D721Med (cell line): ENCODE results near the gene SBF2.

Source experiments
- DNase-seq: peaks from one replicate; pipeline ENCODE4 v3.0.0; 2011; ENCODE audit warnings: low spot score; ENCODE audit not compliant: insufficient read length
- FAIRE-seq: peaks from 2 replicates; lab custom pipeline; 2011; peaks lifted over from hg19 to GRCh38; lab: Jason Lieb, UNC
- TF ChIP-seq, protein P1 (sequence below): IDR thresholded peaks from 2 replicates; pipeline ENCODE4 v1.5.1; 2012; ENCODE audit warnings: mild to moderate bottlenecking, control low read depth; ENCODE audit not compliant: insufficient read depth; ENCODE audit errors: missing control alignments

Gene SBF2

DNA sequence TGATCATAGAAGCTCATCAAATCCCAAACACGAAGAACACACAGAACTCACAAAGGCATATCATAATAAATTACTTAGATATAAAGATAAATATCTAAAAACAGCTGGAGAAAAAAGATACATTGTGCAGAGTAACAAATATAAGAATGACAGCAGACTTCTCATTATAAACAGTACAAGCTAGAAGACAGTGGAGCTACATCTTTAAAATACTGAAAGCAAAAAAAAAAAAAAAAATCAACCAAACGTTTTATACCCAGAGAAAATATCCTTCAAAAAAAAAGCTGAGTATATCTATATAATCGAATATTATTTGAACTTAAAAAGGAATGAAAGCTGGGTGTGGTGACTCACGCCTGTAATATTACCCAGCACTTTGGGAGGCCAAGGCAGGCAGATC, 90.0 kb downstream of the SBF2 start:
- no peak for FAIRE-seq
- DNase-seq = no peak
- TF ChIP-seq, protein P1, sequence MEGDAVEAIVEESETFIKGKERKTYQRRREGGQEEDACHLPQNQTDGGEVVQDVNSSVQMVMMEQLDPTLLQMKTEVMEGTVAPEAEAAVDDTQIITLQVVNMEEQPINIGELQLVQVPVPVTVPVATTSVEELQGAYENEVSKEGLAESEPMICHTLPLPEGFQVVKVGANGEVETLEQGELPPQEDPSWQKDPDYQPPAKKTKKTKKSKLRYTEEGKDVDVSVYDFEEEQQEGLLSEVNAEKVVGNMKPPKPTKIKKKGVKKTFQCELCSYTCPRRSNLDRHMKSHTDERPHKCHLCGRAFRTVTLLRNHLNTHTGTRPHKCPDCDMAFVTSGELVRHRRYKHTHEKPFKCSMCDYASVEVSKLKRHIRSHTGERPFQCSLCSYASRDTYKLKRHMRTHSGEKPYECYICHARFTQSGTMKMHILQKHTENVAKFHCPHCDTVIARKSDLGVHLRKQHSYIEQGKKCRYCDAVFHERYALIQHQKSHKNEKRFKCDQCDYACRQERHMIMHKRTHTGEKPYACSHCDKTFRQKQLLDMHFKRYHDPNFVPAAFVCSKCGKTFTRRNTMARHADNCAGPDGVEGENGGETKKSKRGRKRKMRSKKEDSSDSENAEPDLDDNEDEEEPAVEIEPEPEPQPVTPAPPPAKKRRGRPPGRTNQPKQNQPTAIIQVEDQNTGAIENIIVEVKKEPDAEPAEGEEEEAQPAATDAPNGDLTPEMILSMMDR = no peak

DNA sequence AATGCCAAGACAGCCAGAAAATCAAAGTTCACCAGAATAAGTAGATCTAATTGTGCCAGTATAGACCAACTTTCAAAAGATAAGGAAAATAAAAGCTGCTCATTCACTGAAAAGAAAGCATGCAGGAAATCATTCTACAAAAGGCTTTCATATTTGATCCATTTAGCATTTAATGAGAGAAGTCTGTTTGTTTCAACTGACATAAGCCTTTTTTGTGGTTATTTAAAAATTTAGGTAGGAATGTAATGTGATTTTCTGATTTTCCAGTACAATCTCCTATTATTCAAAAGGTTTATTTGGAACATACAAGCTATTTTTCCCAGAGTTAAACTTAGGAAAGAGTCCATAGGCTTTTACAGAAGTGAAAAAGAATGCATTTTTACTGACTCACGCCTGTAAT, 92.7 kb downstream of the SBF2 start:
- TF ChIP-seq, protein P1 = no peak
- no peak for DNase-seq
- FAIRE-seq = no peak

DNA sequence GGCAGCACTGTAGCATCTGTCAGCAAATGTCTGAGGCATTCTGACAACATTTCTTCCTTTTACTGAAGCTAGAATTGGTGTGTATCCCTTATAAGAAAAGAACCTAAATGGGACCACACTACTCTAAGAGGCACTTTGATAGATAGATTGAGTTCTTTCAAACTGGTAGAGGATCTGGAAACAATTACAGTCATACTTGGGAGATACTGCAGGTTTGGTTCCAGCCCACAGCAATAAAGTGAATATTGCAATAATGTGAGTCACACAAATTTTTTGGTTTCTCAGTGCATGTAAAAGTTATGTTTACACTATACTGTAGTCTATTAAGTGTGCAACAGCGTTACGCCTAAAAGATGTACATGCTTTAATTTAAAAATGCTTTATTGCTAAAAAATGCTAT, 96.9 kb downstream of the SBF2 start:
- TF ChIP-seq, protein P1 = no peak
- no peak for FAIRE-seq
- no peak for DNase-seq

DNA sequence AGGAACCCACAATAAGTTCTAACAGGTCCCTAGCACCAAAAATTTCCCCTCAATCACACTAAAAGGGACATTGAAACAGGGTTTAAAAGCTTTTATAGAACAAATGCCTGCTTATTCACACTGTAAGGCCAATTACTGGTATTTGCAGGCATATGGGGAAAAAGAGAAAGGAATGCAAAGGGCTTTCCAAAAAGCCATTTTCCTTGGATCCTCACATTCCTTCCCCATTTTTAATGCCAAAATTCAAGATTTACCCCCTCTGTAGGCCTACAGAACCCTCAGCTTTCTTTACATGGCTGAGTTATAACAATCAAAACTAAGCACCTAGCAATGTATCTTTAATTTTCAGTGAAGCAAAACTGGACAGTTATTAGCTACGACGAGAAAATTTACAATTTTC, 102.0 kb downstream of the SBF2 start:
- TF ChIP-seq, protein P1 = no peak
- no peak for FAIRE-seq

DNA sequence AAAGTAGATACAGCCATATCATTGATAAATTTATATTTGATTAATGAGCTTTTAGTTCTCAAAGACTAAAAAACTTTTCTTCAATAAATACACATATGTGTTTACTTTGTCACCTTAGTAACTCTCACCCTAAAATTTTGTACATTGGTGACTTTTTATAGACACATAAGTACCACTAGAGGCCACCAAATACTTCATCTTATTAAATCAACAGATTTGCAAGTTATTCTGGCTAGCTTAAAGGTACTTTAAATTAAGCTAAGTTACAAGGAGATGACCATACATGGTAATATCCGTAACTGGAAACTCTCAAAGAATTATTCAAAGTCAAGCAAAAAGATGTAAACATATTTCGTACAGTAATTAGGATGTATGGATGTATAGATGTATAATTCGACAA, 112.2 kb downstream of the SBF2 start:
- FAIRE-seq (no peak), DNase-seq (no peak)

More for the DNA sequence above, 102.0 kb downstream of the SBF2 start:
- DNase-seq = no peak

DNA sequence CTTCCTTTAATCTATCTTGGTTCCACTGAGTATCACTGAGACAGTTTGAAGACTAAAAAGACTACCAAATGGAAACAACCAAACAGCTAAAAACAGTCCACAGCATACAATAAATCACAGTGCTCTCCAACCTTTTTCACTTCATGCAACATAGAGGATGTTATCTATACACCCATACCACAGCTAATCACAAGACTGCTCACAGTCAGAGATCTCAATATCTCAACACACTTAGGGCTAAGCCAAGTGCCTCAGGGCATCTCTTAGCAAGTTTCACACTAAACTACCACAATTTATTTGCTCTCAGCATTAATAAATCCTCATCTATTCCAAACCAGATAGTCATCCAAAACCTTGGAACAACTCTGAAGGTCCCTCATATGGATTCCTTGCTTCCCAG, 129.4 kb downstream of the SBF2 start:
- no peak for DNase-seq
- no peak for FAIRE-seq
- TF ChIP-seq, protein P1 = no peak

More for the DNA sequence above, 112.2 kb downstream of the SBF2 start:
- TF ChIP-seq, protein P1 = no peak

DNA sequence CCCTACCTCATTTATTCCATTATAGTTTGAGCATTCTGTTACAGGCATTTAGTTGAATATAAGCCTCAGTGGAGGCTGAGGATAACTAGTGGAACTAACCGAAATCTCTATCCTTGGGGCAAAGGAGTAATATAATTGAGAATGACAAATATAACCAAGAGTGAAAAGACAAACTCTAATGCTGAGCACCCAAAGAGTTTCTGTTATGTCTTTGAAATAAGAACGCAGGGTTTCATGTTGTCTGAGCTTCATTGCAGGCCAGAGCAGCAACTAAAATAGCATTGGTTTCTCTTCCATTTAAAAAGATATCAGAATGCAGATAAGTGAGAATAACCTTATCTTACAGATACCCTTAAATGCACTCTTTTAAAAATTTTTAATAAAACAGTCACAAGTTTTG, 131.8 kb downstream of the SBF2 start:
- FAIRE-seq = no peak
- TF ChIP-seq, protein P1 = no peak
- no peak for DNase-seq
